ENCODE results near the gene TBL1X. TPM values are rescaled to one million over a fixed set of nuclear protein-coding genes. Genes with fewer than 3 reads are reported as not detected.
"Not testable (repeated sequence)": the region's sequence is repeated elsewhere in the genome, so short reads cannot be mapped to it uniquely, and the experiment has no call there.

The TBL1X gene
- polyA plus RNA-seq, 3 donors, result 23.0 to 26.1 (median 25.7) TPM

- no peak for DNase-seq (ENCODE audit: low read depth in 3 of 3, low spot score in 2 of 3)
These were observed 66.0 kb downstream of the TBL1X start for GRCh38 chrX:9530848-9531274.

GRCh38 chrX:9532349-9532748 lies 67.5 kb downstream of the TBL1X start:
- no peak for DNase-seq (ENCODE audit: low read depth in 3 of 3, low spot score in 2 of 3)

- DNase-seq (ENCODE audit: low read depth in 3 of 3, low spot score in 2 of 3), result no peak
These were observed 68.8 kb downstream of the TBL1X start for GRCh38 chrX:9533611-9534010.

- no peak for DNase-seq (ENCODE audit: low read depth in 3 of 3, low spot score in 2 of 3)
These were observed 69.8 kb downstream of the TBL1X start for GRCh38 chrX:9534686-9535085.

- DNase-seq (ENCODE audit: low read depth in 3 of 3, low spot score in 2 of 3), result no peak
These were observed 70.2 kb downstream of the TBL1X start for GRCh38 chrX:9535101-9535500.

- DNase-seq (ENCODE audit: low read depth in 3 of 3, low spot score in 2 of 3), result not testable (repeated sequence)
These were observed 71.3 kb downstream of the TBL1X start for GRCh38 chrX:9536156-9536555.

DNA sequence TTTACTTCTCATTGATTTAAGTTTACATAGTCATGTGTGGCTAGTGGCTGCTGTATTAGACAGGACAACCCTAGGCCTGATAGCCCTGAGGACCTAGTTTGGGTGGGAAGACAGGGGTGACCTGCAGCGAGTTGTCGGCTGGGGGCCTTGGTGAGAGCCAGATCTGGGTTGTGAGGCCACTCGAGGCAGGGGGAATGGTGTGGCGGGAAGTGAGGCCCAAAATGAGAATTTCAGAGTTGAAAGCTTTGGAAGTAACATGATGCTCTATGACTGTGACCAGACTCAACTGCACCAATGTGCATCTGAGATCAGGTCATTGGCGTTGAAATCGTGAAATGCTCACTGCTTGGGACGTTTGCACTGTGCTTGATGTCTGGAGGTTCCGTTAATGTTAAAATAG lies 72.9 kb downstream of the TBL1X start:
- DNase-seq (ENCODE audit: low read depth in 3 of 3, low spot score in 2 of 3), result no peak

GRCh38 chrX:9538544-9539045 lies 73.7 kb downstream of the TBL1X start:
- DNase-seq (ENCODE audit: low read depth in 3 of 3, low spot score in 2 of 3), result no peak

- no peak for DNase-seq (ENCODE audit: low read depth in 3 of 3, low spot score in 2 of 3)
These were observed 74.9 kb downstream of the TBL1X start for GRCh38 chrX:9539605-9540387.

DNA sequence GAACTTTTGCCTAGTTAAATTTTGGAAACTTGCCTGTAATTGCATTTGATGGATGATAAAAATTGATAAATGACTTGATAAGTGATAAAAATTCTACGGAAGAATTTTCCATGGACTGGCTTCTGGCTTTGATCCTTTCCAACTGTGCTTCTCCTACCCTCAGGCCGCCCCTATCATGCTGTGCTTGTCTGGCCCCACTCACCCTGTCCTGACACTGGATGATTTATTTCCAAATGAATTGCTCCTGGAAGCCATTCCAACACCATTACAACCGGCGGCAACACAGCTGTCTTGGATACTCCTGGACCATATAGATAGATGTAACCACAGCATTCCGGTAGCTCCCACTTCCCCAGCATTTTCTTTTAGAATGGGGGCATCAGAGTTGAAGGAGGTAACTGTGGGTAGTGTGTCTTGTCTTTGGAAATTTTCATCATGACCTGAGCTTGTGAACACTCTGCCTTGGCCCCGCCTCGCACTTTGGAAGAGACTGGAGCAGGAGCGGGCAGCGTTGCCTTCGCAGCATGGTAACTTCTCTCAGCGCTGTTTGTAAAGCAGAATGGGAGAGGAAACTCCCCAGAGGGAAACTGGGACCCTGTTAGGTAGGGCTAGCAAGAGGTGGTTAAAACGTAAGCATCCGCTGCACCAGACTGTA lies 77.4 kb downstream of the TBL1X start:
- no peak for DNase-seq (ENCODE audit: low read depth in 3 of 3, low spot score in 2 of 3)

DNA sequence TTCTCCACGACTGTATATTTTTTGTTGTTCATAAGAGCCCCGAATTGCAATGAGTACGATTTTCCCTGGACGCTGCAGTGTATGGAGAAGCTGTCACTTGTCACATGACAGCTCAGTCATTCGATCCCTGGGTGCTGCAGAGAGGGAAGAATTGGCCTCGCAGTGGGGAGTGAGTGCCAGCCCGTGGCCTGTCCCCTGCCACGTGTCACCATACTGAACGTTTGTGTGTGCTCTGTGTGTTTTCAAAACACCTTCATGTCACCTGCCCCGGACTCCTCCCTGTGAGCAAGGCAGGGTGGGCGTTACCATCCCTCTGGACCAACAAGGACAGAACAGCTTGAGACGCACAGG lies 77.9 kb downstream of the TBL1X start:
- DNase-seq (ENCODE audit: low read depth in 3 of 3, low spot score in 2 of 3), result no peak

GRCh38 chrX:9555354-9555753 lies 90.5 kb downstream of the TBL1X start:
- DNase-seq (ENCODE audit: low read depth in 3 of 3, low spot score in 2 of 3), result no peak

DNA sequence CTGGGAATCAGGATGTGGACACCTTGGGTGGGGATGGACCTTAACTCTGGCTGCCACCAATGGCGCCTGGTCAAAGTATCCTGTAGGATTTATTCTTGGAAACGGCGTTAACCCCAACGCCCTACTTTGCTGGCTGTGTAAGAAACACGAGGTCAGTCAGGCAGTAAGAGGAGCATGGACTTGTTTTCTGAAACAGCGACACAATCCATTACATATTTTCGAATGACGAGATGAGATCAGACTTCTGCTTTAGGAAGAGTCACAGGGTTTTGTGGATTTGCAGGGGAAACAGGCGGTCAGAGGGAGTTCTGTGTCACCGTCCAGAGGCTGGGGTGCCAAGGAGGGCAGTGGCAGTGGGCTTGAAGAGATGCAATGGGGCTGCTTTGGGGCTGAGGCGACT lies 92.2 kb downstream of the TBL1X start:
- no peak for DNase-seq (ENCODE audit: low read depth in 3 of 3, low spot score in 2 of 3)

- DNase-seq (ENCODE audit: low read depth in 3 of 3, low spot score in 2 of 3), result no peak
These were observed 92.7 kb downstream of the TBL1X start for GRCh38 chrX:9557521-9557920.

GRCh38 chrX:9558615-9559014 lies 93.8 kb downstream of the TBL1X start:
- DNase-seq (ENCODE audit: low read depth in 3 of 3, low spot score in 2 of 3), result no peak

- DNase-seq (ENCODE audit: low read depth in 3 of 3, low spot score in 2 of 3), result no peak
These were observed 95.4 kb downstream of the TBL1X start for GRCh38 chrX:9560219-9560618.

DNA sequence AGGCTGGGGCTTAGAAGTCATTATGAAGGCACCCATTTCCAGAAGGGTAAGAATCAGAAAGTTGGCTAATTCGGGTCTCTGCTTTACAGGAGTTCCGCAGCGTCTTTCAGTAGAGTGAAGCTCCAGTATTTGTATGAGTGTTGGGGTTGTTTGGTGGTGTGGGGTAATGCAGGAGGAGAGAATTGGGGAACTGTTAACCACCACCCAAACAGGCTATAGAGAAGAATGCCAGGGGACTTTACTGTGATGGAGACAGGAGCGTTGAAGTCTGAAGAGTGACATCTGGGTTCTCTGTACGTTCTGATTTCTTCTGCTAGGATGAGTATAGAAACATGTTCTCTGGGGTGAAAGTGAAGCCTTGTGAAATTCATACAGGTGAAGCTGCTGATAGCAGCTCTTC lies 96.3 kb downstream of the TBL1X start:
- DNase-seq (ENCODE audit: low read depth in 3 of 3, low spot score in 2 of 3), result no peak

DNA sequence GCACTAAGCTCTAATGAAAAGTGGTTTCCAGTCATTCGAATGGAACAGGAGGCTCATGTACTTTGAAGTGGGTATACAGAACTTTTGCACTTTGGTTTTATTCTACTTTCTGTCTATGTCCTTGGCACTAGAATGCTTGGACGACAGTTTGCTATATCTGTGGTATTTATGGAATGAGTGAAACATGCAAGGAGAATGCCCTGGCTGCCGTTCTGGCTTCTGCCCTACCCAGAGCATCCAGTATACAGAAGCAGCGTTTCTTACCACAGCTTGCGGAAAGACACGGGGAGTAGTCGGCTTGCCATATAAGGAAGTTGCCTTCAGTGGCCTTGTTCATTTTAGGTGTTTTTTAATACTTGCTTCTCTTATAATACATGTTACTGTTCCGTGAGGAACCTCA lies 98.0 kb downstream of the TBL1X start:
- no peak for DNase-seq (ENCODE audit: low read depth in 3 of 3, low spot score in 2 of 3)

DNA sequence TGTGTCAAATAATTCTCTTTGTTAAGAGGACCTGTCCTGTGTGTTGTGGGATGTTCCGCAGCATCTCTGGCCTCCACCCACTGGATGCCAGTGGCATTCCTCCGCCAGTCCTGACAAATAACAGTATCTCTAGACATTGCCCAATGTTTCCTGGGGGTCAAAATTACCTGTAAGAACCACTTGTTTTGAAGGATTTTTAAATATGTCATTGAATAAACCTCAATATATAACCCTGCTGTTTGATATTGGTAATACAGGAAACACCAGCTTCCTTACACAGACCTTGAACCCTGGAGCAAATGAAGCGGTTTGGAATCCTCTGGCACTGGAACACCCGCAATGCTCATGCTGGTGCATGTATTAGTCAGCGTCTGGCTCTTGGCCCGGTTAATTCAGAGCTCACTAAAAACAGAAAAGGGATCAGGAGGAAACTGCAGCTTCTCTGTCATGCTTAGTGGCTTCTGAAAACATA lies 101.3 kb downstream of the TBL1X start:
- DNase-seq (ENCODE audit: low read depth in 3 of 3, low spot score in 2 of 3), result no peak

DNA sequence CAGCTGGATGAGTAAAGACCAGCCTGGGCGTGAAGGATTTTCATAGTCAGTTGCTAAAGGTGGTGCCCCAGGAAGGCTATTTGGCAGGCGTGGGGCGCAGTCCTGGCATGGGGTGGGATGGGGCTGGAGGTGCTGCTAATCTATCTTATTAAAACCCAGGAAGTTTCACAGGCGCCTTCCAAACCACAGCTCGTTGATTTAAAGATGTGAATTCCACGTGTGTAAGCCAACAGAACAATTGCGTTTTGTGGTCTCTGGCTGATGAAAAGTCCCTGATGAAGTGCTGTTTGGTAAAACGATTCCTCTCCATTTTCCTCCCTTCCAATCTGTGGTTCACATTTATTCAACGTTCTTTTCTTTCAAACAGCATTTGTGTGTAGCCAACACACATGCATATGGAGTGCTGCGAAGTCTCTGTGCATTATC lies 105.0 kb downstream of the TBL1X start:
- no peak for DNase-seq (ENCODE audit: low read depth in 3 of 3, low spot score in 2 of 3)

DNA sequence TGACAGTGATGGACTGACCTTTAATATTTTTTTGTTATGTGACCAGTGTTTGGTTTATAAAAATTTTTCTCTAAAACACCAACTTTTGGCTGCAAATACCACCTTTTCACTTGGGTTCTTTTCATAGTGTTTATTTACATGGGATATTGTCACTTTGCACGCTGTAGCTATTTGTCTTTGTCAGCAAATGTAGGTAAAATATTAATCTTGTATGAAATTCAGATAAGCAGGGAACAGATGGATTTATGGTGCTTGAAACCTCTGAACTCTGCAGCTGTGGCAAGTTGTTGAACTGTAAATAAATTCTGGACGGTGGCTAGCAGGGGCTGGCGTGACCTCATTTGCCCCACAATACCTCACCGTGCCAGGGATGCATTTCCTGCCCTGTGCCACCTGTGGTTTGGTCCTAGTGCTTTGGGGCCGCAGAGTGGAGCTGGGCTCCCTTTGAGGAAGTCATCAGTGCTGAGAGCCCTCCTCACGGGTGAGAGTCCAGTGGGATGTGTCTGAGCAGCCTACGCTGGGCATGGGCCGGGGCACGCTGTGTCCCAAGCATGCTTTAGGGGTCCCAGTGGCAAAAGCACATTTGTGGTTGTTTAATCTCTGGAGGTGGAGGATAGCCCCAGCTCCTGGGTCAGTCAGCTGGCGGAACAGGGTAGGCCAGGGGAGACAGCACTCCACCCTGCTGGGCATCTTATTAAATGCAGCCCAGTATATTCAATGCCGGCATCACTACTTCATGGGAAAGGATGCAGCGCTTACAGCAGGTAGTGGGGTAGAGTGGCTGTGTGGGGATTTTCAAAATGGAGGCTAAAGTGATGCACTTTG lies 108.6 kb downstream of the TBL1X start:
- DNase-seq (ENCODE audit: low read depth in 3 of 3, low spot score in 2 of 3), result no peak
